Fibroblast of skin of right quadriceps (primary cell): ENCODE measurements around the gene RANBP3L.
A peak's percentile ranks its signal among the peaks of the same experiment; 100 is the strongest.
"Not testable (repeated sequence)": the region's sequence is repeated elsewhere in the genome, so short reads cannot be mapped to it uniquely, and the experiment has no call there.

ENCODE experiments used
- DNase-seq: peaks from one replicate; pipeline ENCODE4 v3.0.0-alpha.2; 2013

Gene RANBP3L, protein sequence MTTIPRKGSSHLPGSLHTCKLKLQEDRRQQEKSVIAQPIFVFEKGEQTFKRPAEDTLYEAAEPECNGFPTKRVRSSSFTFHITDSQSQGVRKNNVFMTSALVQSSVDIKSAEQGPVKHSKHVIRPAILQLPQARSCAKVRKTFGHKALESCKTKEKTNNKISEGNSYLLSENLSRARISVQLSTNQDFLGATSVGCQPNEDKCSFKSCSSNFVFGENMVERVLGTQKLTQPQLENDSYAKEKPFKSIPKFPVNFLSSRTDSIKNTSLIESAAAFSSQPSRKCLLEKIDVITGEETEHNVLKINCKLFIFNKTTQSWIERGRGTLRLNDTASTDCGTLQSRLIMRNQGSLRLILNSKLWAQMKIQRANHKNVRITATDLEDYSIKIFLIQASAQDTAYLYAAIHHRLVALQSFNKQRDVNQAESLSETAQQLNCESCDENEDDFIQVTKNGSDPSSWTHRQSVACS

DNA sequence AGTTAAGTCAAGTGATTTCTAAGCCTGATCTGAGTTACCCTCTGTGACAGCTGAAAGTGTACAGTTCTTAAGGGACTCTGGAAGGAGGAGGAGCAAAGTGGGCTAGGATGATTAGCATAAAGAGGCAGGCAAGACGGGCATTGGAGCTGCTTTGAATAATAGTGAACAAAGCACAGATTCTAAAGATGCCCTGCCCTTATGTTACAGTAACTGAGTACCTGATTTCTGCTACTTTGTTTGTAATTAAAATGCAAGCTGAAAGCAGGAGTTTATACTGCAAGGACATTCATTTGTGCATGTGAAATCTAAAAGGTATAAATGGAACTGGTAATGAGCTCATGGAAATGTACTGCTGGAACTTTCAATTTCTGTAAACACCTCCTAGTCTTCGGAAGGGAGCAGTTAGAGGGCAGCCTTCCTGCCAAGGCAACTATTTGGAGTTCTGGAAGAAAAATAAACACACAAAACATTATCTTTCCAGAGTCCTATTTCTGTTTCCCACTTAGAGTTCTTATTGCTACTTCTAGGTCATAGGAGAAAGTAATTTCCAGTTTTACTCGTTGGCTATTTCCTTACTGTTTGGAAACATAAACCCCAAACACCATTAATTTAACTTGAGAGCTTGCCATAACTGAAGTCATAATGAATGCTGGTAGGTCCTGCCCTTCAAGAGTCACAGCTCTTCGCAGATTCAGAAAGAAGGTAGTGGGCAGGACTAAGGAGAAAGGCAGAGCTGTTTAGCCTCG, at the start of gene RANBP3L:
Gene RANBP3L (minus strand): TSS at position 45 of the 746 bp plus-strand sequence. CDS start 486 bp downstream, outside the sequence.
- no peak for DNase-seq

DNA sequence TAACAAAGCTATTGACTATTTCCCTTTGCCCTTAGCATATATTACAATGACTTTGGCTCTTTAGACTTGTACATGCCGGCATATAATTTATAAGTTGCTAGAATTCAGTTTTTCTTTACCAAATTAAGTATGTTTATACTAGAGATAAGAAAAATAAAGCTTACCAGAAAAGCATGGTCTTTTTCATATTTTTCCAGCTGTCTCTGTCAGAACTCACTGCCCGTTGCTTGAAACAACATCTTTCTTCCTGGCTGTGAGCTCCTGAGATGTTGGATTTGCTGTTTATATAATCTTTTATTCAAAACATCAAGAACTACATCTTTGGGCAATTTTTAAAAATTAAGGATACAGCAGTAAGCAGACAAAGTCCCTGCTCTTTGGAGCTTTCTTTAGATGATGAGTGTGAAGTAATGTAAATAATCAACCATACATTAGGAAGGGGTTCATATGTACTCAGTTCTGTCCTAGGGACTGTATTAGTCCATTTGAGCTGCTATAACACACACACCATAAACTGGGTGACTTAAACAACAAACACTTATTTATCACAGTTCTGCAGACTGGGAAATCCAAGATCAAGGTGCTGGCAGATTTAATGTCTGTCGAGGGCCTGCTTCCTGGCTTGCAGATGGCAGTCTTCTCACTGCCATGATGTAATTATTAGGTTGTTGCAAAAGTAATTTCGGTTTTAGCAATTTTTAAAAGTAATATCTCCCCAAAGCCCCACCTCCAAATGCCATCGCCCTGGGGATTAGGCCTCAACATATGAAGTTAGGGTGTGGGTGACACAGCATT, 45.4 kb upstream of the RANBP3L start:
- no peak for DNase-seq

DNA sequence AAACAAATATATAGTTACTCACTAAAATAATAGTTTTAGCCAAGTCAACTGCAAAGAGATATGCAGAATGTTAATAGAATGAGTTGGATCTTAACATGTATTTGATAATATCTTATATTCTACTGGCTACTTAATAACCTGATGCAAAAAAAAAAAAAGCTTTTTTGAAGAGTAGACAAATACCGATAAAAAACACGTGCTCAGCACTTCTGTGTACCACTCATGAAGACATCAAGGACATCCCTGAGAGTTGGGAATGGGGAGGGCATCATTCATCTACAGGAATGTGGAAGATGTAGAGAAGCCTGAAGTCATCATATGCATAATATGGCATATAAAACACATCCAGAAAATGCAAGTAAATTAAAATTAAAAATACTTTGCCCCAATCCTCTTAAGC, 43.2 kb upstream of the RANBP3L start:
- DNase-seq = no peak

DNA sequence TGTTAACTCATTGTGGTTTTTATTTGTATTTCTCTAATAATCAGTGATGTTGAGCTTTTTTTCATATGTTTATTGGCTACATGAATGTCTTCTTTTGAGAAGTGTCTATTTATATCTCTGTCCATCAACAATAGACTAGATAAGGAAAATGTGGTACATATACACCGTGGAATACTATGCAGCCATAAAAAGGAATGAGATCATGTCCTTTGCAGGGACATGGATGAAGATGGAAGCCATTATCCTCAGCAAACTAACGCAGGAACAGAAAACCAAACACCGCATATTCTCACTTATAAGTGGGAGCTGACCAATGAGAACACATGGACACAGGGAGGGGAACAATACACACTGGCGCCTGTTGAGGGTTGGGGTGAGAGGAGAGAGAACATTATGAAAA, 40.0 kb upstream of the RANBP3L start:
- not testable (repeated sequence) for DNase-seq

DNA sequence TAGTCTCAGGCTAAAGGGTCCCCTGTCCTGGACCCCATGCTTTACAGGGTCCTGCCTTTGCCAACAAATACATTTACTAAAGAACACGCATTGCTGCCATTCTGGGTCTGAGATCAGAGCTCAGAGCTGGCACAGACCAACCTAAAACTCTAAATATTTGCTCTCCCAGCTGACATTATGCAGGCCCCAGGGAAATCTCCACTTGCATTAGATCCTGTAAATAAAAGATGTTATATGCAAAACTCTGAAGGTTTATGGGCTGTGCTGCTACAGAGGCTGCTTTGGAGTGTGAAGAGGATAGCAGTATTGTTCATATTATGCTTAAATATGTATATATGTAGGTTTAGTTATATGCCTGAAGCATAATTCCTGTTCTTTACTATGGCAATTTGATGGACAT, 35.9 kb upstream of the RANBP3L start:
- DNase-seq = no peak

DNA sequence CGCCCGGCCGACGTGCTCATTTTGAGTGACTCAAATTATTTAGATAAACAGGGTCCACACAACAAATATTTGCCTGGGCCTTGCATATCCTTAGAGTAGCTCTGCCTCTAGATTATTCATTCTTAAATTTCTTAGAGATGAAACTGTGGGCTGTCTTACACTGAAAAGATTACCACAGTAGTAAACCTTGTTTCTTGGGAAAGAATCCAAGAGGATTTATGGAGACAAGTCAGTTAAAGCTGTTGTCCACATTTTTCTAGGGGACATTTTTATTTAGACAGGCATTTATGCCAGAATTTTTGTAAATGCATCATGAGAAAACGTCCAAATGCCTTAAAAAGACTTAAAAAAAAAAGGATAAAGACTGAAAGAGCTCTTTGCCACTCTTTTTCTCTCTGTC, 32.6 kb upstream of the RANBP3L start:
- DNase-seq = peak; percentile 13

DNA sequence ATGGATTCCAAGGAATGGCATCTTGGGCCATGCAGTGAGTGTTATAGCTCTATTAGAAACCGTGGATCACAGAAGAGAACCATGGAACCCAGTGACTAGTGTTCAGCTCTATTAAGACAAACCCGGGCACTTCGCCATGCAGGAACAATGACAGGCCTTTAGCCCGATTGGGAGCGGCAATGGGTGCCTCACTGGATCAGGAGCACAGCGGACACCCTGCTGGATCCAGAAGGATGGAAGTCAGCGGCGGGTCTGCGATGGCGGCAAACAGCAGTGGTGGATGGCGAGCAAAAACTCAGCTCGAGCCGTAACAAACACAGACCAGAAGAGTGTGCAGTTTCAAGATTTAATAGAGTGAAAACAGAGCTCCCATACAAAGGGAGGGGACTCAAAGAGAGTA, 31.0 kb upstream of the RANBP3L start:
- not testable (repeated sequence) for DNase-seq

DNA sequence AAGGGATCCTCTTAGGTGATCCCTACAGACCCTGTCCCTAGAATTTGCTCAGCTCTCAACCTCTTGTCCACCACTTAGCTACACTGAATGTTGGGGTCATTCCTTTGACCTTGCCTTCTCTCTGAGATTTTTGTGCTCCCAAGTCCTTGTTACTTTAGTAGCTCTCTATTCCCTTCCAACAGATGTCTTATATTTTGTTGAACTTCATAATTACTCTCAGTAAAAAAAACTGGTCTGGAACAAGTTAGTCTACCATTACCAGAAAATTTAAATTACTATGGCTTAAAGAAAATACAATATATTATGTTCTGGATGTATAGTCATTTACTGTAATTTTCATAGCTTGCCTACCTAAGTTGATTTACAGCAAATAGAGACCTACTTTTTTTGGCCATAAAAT, 23.5 kb upstream of the RANBP3L start:
- DNase-seq = no peak

DNA sequence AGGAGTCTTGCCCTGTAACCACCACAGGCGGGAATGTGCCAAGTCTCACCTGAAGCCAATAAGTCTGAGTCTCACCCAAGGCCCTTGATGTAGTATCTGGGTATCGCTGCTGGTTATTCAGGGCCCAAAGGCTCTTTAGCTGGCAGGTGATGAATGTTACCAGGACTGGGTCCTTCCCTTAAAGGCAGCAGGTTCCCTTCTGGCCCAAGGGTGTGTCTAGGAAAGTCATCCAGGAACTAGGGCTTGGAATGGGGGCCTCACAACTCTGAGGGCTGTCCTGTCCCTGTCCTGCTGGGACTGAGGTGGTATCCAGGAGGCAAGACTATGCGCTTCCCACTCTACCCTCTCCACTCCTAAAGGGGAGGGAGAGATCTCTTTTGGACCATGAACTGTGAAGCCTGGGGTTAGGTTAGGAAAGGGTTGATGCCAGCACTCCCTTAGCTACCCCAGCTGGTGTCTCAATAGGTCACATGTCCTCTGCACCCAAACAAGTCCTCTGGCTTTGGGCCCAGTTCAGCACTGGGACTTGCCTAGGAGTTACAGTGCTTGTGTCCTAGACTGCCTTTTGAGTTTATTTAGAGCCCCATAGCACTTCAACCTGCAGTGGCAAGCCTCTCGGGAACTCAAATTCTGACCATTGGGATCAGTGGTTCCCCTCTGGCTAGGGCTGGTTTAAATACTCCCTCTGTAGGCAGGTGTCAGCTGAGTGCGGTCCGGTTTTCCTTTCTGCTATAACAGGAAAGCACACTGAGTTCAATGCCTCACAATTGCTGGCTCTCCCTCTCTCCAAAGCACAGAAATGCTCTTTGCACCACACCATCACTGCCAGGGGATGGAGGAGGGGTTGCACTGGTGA, 22.5 kb upstream of the RANBP3L start:
- DNase-seq = no peak

DNA sequence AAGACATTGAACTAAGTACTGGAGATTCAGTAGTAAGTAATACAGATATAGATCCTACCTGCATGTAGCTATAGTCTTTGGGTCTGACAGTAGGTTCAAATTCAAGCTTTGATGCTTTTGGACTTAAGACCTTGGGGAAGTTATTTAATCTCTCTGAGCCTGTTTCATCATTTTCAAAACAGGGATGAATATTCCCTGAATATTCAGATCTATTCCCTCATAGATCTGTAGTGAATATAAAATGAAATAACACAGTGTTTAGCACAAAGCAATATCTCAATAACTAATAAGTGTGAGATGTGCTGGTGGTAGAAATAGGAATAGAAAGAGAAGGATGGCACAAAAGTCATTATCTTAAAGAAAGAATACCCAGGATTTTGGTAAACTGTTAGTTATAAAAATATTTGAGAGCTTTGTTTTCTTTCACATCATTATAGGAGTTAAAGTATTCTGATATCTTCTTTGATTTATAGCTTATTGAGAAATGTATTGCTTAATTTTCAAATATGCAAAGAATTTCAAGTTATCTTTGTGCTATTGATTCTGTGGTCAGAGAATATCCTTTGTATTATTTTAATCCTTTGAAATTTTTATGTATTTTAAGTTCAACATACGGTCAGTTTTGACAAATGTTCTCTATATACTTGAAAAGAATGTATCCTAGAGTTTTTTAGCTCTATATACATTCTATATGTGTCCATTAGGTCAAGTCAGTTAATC, 11.4 kb upstream of the RANBP3L start:
- no peak for DNase-seq

DNA sequence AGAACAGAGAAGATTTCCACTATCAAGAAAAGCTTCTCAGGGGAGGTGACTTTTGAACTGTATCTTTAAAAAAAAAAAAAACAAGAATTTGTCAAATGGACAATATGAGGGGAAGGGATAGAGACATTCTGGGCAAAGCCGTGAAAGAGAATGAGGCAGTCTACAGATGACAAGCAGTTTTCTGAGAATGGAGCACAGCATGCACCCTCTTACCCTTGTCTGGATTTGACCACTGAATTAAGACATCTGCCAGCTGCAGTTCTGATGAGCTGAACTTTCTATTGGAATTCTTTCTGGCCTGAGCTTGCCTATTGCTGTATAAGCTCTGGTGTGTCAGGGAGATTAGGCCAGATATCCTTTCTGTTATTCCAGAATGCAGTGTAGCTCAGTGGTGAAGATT, 10.3 kb upstream of the RANBP3L start:
- DNase-seq = no peak

DNA sequence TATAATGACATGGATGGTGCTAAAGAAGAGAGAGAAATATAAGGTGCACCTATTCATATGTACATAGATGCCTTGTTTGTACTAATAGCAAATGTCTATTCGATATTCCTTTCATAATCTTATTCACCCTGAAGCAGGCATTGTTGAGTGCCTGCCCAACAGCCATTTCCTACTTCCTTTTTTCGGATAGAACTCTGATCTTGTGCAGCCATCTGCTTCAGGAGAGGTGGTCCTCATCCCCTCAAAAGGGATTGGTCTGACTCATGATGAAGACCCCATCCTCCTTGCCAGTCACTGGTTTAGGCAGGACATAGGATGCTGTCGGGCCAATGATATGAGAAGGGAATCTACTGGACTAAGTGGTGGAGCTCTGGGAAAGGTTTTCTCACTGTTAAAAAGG, 8.4 kb upstream of the RANBP3L start:
- no peak for DNase-seq

DNA sequence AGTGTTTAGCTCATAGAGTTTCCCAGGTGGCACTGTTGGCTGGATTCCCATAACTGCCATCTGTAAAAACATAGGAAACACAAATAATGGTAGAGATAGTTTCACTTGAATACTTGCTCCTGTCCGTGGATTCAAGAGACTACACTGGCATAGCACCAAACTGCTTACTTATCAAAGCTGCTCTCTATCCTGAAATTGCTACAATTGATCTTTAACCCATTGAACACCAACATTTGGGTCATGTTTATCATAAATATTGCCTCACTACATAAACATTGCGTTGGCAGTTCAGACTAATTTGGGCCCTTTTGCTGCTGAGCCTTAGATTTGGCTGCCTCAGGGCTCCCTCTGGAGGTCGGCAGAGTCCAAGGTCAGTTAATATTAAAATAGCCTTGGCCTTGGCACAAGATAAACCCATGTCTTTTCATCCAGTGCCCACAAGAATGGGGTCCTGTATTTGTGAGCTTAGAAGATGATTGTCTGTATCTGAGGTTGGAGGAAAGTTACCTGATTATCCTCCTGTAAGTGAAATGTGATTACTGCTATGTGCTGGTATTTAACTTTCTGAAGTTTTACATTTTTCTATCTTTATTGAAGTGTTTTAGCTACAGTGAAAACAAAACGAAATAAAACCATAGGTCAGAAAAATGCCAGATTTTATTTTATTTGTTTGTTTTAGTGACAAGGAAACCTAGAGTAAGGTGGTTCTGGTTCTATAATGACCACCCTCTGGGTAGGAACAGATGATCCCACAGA, 4.0 kb upstream of the RANBP3L start:
- DNase-seq = peak; percentile 46

DNA sequence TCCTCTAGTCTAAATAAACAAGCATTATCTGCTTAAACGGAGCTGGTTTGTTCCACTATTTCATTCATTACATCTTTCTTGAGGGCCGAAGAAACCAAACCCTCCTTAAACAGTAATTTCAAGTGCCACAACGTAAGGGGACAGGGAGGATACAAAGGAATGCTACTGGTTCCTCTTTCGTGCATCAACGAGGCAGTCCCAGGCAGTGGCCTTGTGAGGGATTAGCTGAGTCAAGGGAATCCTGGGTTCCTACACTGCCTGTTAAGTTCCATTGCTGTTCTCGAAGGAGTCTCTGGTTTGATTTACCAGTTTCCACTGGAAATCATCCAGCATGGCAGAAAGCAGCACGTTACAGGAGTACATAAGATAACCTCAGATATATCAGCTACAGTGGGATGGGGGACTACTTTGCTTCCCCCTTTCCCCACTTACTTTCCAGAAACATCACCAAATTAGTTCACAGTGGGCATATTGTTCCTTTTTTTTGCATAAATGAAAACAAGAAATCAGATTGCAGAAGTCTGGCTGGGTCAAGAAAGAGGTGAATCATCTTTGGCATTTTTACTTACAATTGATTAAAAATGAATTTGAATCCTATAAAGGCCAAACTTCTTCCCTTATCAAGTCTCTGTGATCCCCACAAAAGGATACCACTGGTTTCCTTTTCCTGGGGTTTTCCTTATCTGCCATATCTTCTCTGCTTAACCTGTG, 2.5 kb upstream of the RANBP3L start:
- no peak for DNase-seq

DNA sequence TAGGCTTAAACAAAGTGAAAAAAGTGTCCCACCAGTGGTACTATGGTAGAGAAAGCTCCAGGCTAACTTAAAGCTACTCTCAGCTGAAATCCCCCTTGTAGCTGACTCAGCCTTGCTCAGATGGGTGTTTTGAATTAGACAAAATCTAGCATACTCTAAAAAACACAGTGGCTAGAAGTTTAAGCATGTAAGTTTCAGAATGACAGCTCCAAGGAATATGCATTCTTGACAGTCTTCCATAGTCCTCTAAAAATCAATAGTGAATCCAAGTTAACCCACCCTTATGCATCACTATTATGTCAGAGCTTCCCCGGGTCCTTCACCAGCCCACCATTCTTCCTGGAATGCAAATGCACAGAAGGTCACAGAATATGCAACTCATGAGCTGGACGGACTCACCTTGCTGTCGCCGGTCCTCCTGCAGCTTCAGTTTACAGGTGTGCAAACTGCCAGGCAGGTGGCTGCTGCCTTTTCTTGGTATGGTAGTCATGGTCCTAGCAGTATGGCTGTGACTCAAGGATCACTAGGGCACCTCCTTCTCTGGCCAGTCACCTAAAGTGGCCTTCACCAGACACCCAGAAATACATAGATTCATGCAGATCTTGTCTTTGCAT, 668 bp downstream of the RANBP3L start:
- no peak for DNase-seq

DNA sequence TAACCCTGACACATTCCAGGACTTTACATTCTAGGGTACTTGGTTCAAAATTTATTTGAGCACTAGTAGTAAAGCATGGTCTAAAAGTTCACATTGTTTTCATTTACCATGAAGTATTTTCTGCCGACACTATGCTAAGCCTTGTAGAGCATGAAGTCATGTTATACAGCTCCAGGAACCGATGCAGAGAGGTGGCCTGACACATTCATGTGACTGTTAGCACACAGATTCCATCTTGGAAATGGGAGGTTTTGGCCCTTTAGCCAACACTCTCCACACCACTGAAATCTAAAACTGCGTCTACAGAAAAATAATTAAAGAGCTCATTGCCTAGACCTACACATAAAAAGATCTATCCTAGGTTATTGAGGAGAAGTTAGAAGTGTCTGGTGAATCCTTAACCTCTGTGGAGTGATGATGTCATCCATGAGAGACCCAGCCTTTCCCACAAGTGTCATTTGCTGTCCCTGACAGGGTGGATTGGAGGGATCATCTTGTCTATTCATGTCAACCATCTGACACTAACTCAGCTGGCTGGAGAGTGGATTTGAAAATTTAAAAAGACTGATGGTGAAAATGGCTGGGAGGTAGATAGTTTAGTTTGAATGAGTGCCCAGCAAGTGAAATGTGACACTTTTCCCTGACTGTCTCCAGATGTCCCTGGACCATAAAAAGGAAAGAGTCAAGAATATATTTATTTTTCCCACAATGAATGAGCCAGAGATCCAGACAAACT, 1.3 kb downstream of the RANBP3L start:
- DNase-seq = peak; percentile 30

DNA sequence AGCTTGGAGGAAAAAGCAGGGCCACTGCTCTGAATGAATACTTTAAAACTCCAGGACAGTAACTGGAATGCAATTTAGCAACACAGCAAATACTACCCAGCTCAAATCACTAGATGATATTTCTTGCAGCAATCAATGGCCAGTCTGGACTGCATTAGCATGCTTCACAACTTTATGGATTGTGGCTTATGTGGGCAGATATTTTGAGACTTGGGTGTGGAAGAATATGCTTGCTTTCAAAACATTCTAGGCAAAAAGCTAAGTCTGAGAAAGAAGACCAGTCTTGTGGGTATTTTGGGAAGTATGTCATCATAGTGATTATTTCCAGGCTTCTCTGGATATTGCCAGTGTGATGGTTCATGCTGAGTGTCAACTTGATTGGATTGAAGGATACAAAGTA, 3.1 kb downstream of the RANBP3L start:
- DNase-seq = peak; percentile 69

DNA sequence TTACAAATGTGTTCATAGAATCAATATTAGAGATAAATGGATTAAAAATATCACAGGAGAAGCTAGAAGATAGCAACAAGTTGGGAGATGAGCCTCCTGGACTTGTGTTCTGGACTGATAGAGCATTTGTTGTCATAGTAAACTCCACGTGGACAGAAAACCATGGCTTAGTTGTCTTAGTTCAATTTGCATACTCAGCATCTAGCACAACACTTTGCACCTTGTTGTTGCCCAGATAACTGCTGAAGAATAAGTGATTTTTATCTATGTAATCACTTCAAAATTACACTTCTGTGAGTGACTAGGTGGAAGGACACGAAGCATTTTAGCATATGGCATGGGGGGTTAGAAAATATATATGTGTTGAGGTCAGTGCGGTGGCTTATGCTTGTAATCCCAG, 4.0 kb downstream of the RANBP3L start:
- no peak for DNase-seq
